Astrocyte of the spinal cord (primary cell): ENCODE data around the gene RASA2.

Experiments used
- DNase-seq: peaks from one replicate; pipeline ENCODE4 v3.0.0; 2011; ENCODE audit warnings: low read depth, low spot score
- H3K4me3 ChIP-seq: 2 replicates; pipeline ENCODE4 v1.5.1; 2011; ENCODE audit warnings: low read depth, mild to moderate bottlenecking, low read length, moderate library complexity
- in situ Hi-C: cut with HindIII; loops from 2 replicates; pipeline ENCODE4 v1.10.0; 2017; ENCODE audit warnings: low sequenced_read_pairs
- TF ChIP-seq, protein P1 (sequence below): IDR thresholded peaks from 2 replicates; pipeline ENCODE4 v1.5.1; 2012; ENCODE audit warnings: low read depth, mild to moderate bottlenecking, low read length, inconsistent platforms

RASA2 gene

DNA sequence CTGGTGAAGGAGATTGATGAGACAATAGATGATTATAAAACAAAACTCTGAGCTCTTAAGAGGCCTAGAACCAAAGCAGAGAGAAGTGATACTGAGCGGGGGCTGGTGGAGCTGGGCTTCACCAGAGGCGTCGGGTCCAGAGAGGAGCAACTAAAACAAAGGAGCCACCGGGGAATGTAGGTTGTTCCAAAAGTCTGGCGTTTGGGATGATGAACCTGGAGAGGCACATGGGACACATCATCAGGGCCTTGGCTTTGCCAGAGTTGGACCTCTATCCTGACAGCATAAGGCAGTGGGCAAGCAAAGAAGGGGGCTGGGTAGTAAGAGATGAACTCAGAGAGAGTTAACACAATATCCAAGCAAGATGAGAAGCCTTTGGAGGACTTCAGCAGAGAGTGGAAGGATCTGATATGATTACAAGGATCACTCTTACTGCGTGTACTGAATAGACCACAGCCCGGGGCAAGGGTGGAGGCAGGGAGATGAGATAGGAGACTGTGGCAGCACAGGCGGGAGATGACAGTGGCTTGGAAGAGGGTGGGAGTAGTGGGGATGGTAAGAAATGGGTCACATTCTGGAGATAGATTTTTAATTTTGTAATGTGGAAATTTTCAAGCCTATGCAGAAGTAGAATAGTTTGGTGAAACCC, 36.0 kb upstream of the RASA2 start:
- no peak overlapping the region for H3K4me3 ChIP-seq
- no peak for DNase-seq
- in situ Hi-C loops = no loop called here
- TF ChIP-seq, protein P1, sequence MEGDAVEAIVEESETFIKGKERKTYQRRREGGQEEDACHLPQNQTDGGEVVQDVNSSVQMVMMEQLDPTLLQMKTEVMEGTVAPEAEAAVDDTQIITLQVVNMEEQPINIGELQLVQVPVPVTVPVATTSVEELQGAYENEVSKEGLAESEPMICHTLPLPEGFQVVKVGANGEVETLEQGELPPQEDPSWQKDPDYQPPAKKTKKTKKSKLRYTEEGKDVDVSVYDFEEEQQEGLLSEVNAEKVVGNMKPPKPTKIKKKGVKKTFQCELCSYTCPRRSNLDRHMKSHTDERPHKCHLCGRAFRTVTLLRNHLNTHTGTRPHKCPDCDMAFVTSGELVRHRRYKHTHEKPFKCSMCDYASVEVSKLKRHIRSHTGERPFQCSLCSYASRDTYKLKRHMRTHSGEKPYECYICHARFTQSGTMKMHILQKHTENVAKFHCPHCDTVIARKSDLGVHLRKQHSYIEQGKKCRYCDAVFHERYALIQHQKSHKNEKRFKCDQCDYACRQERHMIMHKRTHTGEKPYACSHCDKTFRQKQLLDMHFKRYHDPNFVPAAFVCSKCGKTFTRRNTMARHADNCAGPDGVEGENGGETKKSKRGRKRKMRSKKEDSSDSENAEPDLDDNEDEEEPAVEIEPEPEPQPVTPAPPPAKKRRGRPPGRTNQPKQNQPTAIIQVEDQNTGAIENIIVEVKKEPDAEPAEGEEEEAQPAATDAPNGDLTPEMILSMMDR = no peak

DNA sequence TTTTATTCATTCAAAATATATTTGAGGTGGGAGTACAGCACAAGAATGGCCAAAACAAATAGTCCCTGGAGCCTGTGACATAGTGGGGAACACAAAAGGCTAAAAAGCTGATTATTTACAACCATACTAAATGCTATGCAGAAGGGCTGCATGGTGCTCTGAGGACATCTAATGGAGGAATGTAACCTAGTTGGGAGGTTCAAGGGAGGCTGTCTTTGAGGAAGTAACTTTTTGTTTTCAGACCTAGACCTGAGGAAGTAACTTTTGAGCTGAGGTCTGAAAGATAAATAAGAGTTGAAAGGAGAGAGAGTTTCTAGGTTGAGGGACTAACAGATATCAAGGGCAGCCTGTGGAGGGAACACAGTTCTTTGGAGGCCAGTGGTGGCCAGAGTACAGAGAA, 34.8 kb upstream of the RASA2 start:
- peak; percentile 80 for DNase-seq
- TF ChIP-seq, protein P1 = peak; percentile 86
- no peak overlapping the region for H3K4me3 ChIP-seq
- in situ Hi-C loops = no loop called here

DNA sequence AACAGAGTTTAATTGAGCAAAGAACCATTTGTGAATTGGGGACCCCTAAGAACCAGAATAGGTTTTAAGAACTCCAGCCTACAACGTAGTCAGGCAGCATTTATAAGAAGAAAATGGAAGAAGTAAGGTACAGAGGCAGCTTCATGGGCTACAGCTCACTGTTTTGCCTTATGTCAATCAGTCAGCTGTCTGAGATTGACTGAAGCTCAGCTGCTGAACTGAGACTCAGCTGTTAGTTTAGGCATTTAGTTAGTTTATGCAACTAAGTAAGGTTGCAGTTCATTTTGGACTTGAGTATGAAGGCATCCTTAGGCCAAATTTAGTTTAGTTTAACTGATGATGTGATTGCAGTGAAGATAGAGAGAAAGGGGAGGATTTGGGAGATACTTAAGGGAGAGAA, 34.1 kb upstream of the RASA2 start:
- no peak for DNase-seq
- TF ChIP-seq, protein P1 = no peak
- in situ Hi-C loops = no loop called here
- no peak overlapping the region for H3K4me3 ChIP-seq

DNA sequence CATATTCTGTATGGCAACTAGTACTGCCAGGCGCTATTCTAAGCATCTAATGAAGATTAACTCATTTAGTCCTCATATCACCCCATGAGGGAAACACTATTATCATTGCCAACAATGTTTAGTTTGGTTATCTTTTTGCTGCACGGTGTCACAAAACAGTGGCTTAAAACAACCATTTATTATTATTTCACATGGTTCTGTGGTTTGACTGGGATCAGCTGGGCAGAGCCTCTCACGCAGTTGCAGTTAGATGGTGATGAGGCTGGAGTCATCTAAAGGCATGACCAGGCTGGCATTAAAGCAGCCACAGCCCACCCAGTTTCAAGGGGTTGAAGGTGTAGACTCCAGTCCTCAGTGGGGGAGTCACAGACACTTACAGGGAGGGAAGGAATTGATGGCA, 32.8 kb upstream of the RASA2 start:
- no peak for DNase-seq
- no peak overlapping the region for H3K4me3 ChIP-seq
- TF ChIP-seq, protein P1 = no peak
- in situ Hi-C loops = no loop called here

DNA sequence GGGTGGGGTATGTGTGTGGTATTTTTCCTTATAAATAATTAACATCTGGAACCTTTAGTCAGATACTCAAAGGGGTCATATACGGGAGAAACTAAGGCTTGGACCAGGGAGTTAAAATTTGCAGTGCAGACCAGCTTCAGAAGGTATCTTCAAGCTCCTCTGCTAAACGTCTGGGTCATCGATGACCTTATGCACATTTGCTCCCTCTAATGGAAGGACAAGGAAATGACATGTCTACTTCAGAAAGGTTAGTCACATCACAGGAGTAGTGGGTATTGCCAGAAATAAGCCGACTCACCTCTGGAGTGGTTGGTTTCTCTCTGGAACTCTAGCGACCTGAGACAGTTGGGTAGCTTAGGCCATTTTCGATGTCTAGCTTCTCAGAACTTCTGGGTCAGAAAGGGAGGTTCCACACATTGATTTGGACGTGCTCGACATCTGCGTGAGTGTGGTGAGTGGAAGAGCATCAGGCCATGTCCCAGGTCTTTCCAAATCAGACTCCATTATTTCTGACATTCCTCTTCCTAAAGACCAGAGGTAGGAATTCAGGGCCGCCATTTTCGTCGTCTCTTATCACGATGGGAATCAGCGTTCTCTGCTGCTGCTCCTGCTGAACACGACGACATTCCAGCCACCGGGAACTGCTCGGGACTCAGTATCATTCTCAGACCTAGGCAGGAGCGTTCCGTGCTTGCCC, 31.8 kb upstream of the RASA2 start:
- TF ChIP-seq, protein P1 = peak; percentile 72
- in situ Hi-C loops = no loop called here
- peak; percentile 83 for DNase-seq
- H3K4me3 ChIP-seq = no peak overlapping the region

DNA sequence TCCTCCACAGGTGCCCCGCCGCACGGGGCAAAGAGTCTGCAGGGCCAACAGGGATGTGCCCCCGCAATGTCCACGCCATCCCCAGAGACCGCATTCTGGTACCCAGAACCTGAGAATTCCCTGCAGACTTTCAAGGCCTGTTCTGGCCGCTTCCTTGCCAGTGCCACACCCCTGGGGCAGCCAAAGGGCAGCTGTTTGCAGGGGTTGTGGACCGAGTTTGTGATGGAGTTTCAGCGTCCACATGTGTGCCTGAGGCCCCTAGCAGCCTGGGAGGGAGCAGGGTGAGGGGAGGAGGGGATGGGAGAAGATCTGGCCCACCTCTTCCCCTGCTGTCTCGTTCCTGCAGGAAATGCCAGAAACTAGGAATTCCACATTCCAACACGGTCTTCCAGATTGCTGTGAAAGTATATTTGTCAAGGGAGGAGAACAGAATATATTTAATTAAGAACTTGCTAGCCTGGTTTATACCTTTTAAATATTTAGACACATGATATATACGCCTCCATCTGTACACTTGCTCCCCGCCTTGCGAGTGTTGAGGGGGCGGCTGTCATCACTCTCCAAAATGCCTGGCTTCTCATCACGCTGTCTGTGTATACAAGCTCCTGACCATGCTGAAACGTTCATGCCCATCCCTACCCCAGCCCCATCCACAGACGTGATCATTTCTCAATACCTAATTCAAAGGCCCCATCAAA, 31.1 kb upstream of the RASA2 start:
- no peak for DNase-seq
- in situ Hi-C loops = no loop called here
- no peak overlapping the region for H3K4me3 ChIP-seq
- TF ChIP-seq, protein P1 = no peak
